Smooth muscle cell of the pulmonary artery (primary cell): Measurements from ENCODE around the gene MISP. TPM values are rescaled to one million over a fixed set of nuclear protein-coding genes. Genes with fewer than 3 reads are reported as not detected.

Experiments used
- total RNA-seq: library from RNA; depleted of rRNA; stranded (reverse); fragments of >200 nt; gene quantifications from 2 replicates; pipeline ENCODE4 v1.2.3, GENCODE V29; 2014

The MISP gene, protein sequence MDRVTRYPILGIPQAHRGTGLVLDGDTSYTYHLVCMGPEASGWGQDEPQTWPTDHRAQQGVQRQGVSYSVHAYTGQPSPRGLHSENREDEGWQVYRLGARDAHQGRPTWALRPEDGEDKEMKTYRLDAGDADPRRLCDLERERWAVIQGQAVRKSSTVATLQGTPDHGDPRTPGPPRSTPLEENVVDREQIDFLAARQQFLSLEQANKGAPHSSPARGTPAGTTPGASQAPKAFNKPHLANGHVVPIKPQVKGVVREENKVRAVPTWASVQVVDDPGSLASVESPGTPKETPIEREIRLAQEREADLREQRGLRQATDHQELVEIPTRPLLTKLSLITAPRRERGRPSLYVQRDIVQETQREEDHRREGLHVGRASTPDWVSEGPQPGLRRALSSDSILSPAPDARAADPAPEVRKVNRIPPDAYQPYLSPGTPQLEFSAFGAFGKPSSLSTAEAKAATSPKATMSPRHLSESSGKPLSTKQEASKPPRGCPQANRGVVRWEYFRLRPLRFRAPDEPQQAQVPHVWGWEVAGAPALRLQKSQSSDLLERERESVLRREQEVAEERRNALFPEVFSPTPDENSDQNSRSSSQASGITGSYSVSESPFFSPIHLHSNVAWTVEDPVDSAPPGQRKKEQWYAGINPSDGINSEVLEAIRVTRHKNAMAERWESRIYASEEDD
- total RNA-seq = 0.10 and 0.13 TPM in 2 replicates

DNA sequence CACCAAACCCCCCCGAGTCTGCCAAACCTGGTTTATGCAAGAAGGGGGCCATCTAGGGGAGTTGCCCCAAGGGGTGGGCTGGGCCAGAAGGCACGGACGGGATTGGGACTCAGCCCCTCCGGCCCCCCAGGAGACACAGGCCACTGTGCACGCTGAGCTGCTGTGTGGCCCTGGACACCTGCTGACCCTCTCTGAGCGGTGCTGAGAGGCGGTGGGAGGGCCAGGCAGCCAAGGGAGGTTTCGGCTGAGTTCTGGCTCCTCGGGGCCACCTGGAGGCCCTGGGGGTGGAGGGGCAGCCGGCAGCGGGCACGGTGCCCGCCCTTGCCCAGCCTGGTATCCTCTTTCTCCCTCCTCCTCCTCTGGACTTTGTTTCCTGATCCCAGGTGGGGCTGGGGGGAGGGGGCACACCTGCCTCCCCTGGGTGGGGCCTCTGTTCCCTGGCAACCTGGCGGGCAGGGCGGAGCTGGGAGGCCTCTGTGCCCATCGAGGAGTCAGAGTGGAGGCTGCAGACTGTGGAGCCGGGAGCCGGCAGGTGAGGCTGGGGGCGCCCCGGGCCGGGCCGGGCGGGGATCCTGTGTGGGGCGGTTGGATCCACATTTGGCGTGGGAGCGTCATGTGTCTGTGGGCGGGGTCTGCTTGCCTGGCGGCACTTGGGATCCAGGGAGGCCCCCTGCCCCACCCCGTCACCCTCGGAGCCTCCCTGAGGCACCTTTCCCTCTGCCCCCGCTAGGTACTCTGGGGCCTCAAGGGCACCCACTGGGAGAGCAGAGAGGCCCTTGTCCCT, at the start of gene MISP:
Gene MISP, plus strand, starts transcription at position 473 of the 784 bp plus-strand sequence. CDS start 5,835 bp downstream, outside the sequence.

GRCh38 chr19:708154-709143, 42.5 kb upstream of the MISP start, which contains the start of gene PALM:
PALM (plus strand) TSS chr19:708935; CDS start chr19:709147, 212 bp downstream.

GRCh38 chr19:796692-797527, 46.0 kb downstream of the MISP start, which contains the start of gene PTBP1:
PTBP1 (plus strand) TSS chr19:797452; CDS start chr19:797498, 46 bp downstream.

Other genes with a start within 250 kb of the MISP start
- gene TPGS1, start 243.6 kb upstream of the MISP start, total RNA-seq = 18.9 and 22.3 TPM in 2 replicates
- 51.9 and 64.0 TPM in 2 replicates for gene CDC34, start 219.4 kb upstream of the MISP start, total RNA-seq
- 0.17 TPM in 1 of 2 replicates, not detected in the other for gene GZMM, start 207.1 kb upstream of the MISP start, total RNA-seq
- 556 and 625 TPM in 2 replicates for gene BSG, start 178.5 kb upstream of the MISP start, total RNA-seq
- gene HCN2, start 161.2 kb upstream of the MISP start, total RNA-seq = 2.4 and 4.6 TPM in 2 replicates
- 25.8 and 43.3 TPM in 2 replicates for gene POLRMT, start 117.6 kb upstream of the MISP start, total RNA-seq
- gene FGF22, start 111.2 kb upstream of the MISP start, total RNA-seq = not detected in 2 replicates
- gene RNF126, start 87.9 kb upstream of the MISP start, total RNA-seq = 22.2 and 22.9 TPM in 2 replicates
- gene FSTL3, start 74.7 kb upstream of the MISP start, total RNA-seq = 55.3 and 185 TPM in 2 replicates
- not detected in 2 replicates for gene PRSS57, start 55.7 kb upstream of the MISP start, total RNA-seq
- gene PALM, start 42.2 kb upstream of the MISP start, total RNA-seq = 5.2 and 18.2 TPM in 2 replicates
- gene PTBP1, start 46.3 kb downstream of the MISP start, total RNA-seq = 135 and 172 TPM in 2 replicates
- gene PLPPR3, start 70.8 kb downstream of the MISP start, total RNA-seq = 0.30 TPM in 1 of 2 replicates, not detected in the other
- 0.07 TPM in 1 of 2 replicates, not detected in the other for gene AZU1, start 76.7 kb downstream of the MISP start, total RNA-seq
- gene PRTN3, start 89.9 kb downstream of the MISP start, total RNA-seq = 0.07 TPM in 1 of 2 replicates, not detected in the other
- 0.13 TPM in 1 of 2 replicates, not detected in the other for gene ELANE, start 101.2 kb downstream of the MISP start, total RNA-seq
- 1.1 and 9.3 TPM in 2 replicates for gene CFD, start 108.6 kb downstream of the MISP start, total RNA-seq
- gene MED16, start 142.1 kb downstream of the MISP start, total RNA-seq = 41.2 and 43.0 TPM in 2 replicates
- gene RNU6-9, start 142.4 kb downstream of the MISP start, total RNA-seq = not detected in 2 replicates
- gene R3HDM4, start 162.1 kb downstream of the MISP start, total RNA-seq = 20.3 and 28.8 TPM in 2 replicates
- not detected in 2 replicates for gene KISS1R, start 166.2 kb downstream of the MISP start, total RNA-seq
- gene ARID3A, start 174.9 kb downstream of the MISP start, total RNA-seq = 15.4 and 16.1 TPM in 2 replicates
- gene WDR18, start 233.2 kb downstream of the MISP start, total RNA-seq = 26.5 and 34.7 TPM in 2 replicates
- 0.20 and 1.7 TPM in 2 replicates for gene GRIN3B, start 249.3 kb downstream of the MISP start, total RNA-seq